Peyer's patch (tissue), 4 donors: Measurements from ENCODE around the gene BBS12. TPM values are rescaled to one million over a fixed set of nuclear protein-coding genes. Genes with fewer than 3 reads are reported as not detected.
"Not testable (repeated sequence)": the region's sequence is repeated elsewhere in the genome, so short reads cannot be mapped to it uniquely, and the experiment has no call there.

Source experiments
- DNase-seq, 3 donors: peaks; one replicate each; pipeline ENCODE4 v3.0.0-alpha.2; 2017 to 2019
- H3K27ac ChIP-seq, 4 donors: fragments of 200-600 bp; sonication (generic); one replicate each; pipeline ENCODE4 v1.5.1; 2016 to 2019
- H3K27me3 ChIP-seq, 2 donors: fragments of 200-600 bp; sonication (generic); one replicate each; pipeline ENCODE4 v1.5.1; 2019
- H3K36me3 ChIP-seq, 3 donors: fragments of 200-600 bp; sonication (generic); one replicate each; pipeline ENCODE4 v1.5.1; 2016 to 2019
- H3K4me1 ChIP-seq, 4 donors: fragments of 200-600 bp; sonication (generic); one replicate each; pipeline ENCODE4 v1.5.1; 2016 to 2019
- H3K4me3 ChIP-seq, 4 donors: fragments of 200-600 bp; sonication (generic); 1 replicate in 3 of 4; 2 replicates in 1 of 4; pipeline ENCODE4 v1.5.1; 2016 to 2019; ENCODE audit warnings: mild to moderate bottlenecking in 1 of 4
- H3K9me3 ChIP-seq, 4 donors: fragments of 200-600 bp; sonication (generic); one replicate each; pipeline ENCODE4 v1.5.1; 2016 to 2019; ENCODE audit warnings: mild to moderate bottlenecking in 1 of 4
- CTCF ChIP-seq, 6 experiments: fragments of 450-650 bp in 4 of 6; fragments of 200-600 bp in 2 of 6; sonication (generic) in 1 of 6; IDR thresholded peaks; one replicate each; pipeline ENCODE4 v1.5.1; 2017 to 2019; ENCODE audit warnings: antibody characterized with exemption in 6 of 6, mild to moderate bottlenecking in 3 of 6, moderate library complexity in 1 of 6
- POLR2A ChIP-seq, 2 donors: fragments of 450-650 bp; IDR thresholded peaks; one replicate each; pipeline ENCODE4 v1.5.1; 2017; ENCODE audit warnings: antibody characterized with exemption in 2 of 2, mild to moderate bottlenecking in 2 of 2, moderate library complexity in 2 of 2
- total RNA-seq, 4 donors: library from RNA; depleted of rRNA; stranded (reverse); fragments of >200 nt; gene quantifications; one replicate each; pipeline ENCODE4 v1.1.0, GENCODE V29; 2016

Gene BBS12
- total RNA-seq, 4 donors from 2014 or later: 1.7 to 5.6 (median 4.7) TPM

GRCh38 chr4:122777846-122778673 is 45.6 kb downstream of the BBS12 start:
- DNase-seq: no peak
- H3K4me3 ChIP-seq: no peak overlapping the region
- H3K36me3 ChIP-seq: no peaks in the 10 kb centered on the region
- no peaks in the 10 kb centered on the region for H3K9me3 ChIP-seq
- TF ChIP-seq CTCF (IDR thresholded peaks at IDR 0.05): no peak
- no peak overlapping the region for H3K27ac ChIP-seq
- no peaks in the 10 kb centered on the region for H3K27me3 ChIP-seq
- H3K4me1 ChIP-seq: no peaks in the 10 kb centered on the region

- Histone ChIP-seq H3K4me3 (no peak overlapping the region), H3K27me3 (no peaks in the 10 kb centered on the region), H3K9me3 (no peaks in the 10 kb centered on the region), H3K4me1 (peaks cover 0 to 4% (median 0%) of the 10 kb centered on the region in 4 donors), H3K36me3 (no peaks in the 10 kb centered on the region), H3K27ac (no peak overlapping the region)
- no peak for TF ChIP-seq POLR2A (IDR thresholded peaks at IDR 0.05)
- TF ChIP-seq CTCF (IDR thresholded peaks at IDR 0.05): no peak
- DNase-seq: no peak
Measured at GRCh38 chr4:122781486-122781885, 49.0 kb downstream of the BBS12 start.

GRCh38 chr4:122783301-122784215 is 51.1 kb downstream of the BBS12 start:
- Histone ChIP-seq H3K27ac (no peak overlapping the region), H3K9me3 (no peaks in the 10 kb centered on the region), H3K4me1 (peaks cover 0 to 4% (median 0%) of the 10 kb centered on the region in 4 donors), H3K36me3 (no peaks in the 10 kb centered on the region), H3K27me3 (no peaks in the 10 kb centered on the region), H3K4me3 (no peak overlapping the region)
- no peak for TF ChIP-seq POLR2A (IDR thresholded peaks at IDR 0.05)
- TF ChIP-seq CTCF (IDR thresholded peaks at IDR 0.05): no peak
- DNase-seq: no peak

- H3K4me1 ChIP-seq: peaks cover 0 to 4% (median 0%) of the 10 kb centered on the region in 4 donors
- TF ChIP-seq POLR2A (IDR thresholded peaks at IDR 0.05) (no peak), CTCF (IDR thresholded peaks at IDR 0.05) (no peak)
- H3K27ac ChIP-seq: no peak overlapping the region
- DNase-seq: no peak
- H3K9me3 ChIP-seq: no peaks in the 10 kb centered on the region
- H3K27me3 ChIP-seq: no peaks in the 10 kb centered on the region
- H3K4me3 ChIP-seq: no peak overlapping the region
- H3K36me3 ChIP-seq: no peaks in the 10 kb centered on the region
Measured at GRCh38 chr4:122784261-122784660, 51.8 kb downstream of the BBS12 start.

GRCh38 chr4:122785099-122785498 is 52.6 kb downstream of the BBS12 start:
- Histone ChIP-seq H3K4me3 (no peak overlapping the region), H3K36me3 (no peaks in the 10 kb centered on the region), H3K4me1 (peaks cover 0 to 4% (median 0%) of the 10 kb centered on the region in 4 donors), H3K27ac (no peak overlapping the region), H3K9me3 (no peaks in the 10 kb centered on the region), H3K27me3 (no peaks in the 10 kb centered on the region)
- TF ChIP-seq POLR2A (IDR thresholded peaks at IDR 0.05) (no peak), CTCF (IDR thresholded peaks at IDR 0.05) (no peak)
- no peak for DNase-seq

GRCh38 chr4:122786296-122786695 is 53.8 kb downstream of the BBS12 start:
- not testable (repeated sequence) for H3K9me3 ChIP-seq, H3K27me3 ChIP-seq, H3K4me1 ChIP-seq, H3K36me3 ChIP-seq, H3K4me3 ChIP-seq, H3K27ac ChIP-seq
- DNase-seq: peak in 1 of 3 donors; percentile 56

- H3K9me3 ChIP-seq, H3K36me3 ChIP-seq, H3K4me3 ChIP-seq, DNase-seq, H3K27me3 ChIP-seq, H3K27ac ChIP-seq, H3K4me1 ChIP-seq: not testable (repeated sequence)
Measured at GRCh38 chr4:122786920-122787319, 54.4 kb downstream of the BBS12 start.
